ENCODE data around the gene CHD6.

The CHD6 gene

DNA sequence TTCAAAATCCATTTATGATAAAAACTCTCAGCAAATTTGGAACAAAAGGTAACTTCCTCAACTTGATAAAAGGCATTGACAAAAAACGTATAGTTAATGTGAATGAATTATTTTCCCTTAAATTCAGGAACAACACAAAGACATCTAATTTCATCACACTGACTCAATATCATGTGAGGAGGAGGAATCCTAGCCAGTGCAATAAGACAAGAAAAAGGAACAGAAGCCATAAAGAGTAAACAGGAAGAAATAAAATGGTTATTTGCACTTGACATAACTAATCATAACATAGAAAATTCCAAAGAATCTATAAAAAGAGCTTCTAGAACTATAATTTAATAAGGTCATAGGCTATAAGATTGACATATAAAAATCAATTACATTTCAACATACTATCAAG, 31.4 kb downstream of the CHD6 start:
- DNase-seq = no peak

DNA sequence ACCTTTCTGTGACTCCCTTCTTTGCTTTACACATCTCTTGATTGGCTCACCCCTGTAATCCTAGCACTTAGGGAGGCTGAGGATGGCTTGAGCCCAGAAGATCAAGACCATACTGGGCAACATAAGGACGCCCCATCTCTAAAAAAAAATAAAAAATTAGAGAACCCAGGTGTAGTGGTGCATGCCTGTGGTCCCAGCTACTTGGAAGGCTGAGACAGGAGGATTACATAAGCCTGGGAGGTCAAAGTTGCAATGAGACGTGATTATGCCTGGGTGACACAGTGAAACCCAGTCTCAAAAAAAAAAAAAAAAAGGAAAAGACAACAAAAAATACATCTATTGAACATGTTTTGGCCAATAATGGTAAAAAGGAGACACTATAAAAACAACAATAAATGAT, 37.8 kb downstream of the CHD6 start:
- no peak for DNase-seq

- DNase-seq = no peak
These were observed 40.8 kb downstream of the CHD6 start for GRCh38 chr20:41577129-41578009.

- no peak for DNase-seq
These were observed 42.8 kb downstream of the CHD6 start for GRCh38 chr20:41575412-41575811.

GRCh38 chr20:41574802-41575389, 43.3 kb downstream of the CHD6 start:
- no peak for DNase-seq

DNA sequence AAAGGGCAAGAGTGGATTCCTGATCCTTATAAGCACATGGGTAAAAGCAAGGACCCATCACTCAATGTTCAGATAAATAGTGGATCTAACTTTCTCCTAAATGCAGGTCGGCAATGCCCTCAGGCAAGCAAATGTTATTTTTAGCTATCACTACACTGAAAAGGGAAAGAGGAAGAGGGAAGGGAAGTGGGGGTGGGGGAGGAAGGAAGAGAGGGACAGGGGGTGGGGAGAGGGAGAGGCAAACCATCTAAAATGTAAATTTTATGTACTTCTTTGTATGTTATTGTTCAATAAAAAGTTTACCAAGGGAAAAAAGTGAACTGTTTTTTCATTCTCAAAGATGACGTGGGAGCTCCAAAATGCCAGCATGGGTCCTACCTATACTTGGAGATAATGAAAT, 44.2 kb downstream of the CHD6 start:
- DNase-seq = no peak

DNA sequence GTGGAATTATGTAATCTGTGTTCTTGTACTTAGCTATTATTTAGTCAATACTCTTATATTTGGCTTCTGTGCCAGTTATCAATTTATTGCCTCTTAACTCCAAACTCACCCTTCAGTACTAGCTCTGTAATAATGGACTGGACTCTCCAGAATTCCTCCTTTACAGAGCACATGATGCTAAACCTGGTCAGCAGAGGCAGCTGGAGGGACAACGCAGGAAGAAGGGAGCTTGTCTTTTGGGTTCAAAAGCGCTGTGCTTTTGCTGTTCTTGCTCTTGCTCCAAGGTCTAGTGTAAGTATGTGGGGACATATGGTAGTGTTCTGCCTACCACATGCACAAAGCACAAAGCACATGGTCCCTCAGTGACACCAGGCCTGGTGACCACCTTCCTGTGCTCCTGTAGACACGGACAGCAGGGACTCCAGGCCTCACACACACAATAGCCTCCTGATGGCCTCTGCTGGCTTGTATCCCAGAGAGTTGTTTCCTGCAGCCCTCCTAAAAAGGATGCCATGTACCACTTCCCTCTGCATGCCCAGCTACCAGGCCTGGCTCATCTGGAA, 46.1 kb downstream of the CHD6 start:
- DNase-seq = no peak

GRCh38 chr20:41571006-41571405, 47.2 kb downstream of the CHD6 start:
- DNase-seq = no peak

- DNase-seq = no peak
These were observed 47.6 kb downstream of the CHD6 start for GRCh38 chr20:41570557-41570956.

DNA sequence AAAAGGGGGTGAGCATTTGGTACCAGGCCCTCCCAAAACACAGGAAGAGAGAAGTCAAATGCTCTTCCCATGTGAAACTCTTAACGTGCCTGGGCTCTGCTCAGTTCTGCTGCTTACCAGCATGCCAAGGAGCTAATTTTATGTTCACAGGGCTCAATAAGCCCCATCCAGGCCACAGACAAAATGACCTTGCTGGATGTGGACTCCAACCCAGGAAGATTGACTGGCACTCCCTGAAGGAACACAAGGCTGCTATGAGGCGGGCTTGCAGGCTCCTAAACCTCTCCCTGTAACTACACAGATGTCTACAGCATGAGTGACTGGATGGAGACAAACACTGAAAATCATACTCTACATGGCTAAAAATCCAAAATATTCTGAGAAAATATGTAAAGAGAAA, 50.6 kb downstream of the CHD6 start:
- no peak for DNase-seq

DNA sequence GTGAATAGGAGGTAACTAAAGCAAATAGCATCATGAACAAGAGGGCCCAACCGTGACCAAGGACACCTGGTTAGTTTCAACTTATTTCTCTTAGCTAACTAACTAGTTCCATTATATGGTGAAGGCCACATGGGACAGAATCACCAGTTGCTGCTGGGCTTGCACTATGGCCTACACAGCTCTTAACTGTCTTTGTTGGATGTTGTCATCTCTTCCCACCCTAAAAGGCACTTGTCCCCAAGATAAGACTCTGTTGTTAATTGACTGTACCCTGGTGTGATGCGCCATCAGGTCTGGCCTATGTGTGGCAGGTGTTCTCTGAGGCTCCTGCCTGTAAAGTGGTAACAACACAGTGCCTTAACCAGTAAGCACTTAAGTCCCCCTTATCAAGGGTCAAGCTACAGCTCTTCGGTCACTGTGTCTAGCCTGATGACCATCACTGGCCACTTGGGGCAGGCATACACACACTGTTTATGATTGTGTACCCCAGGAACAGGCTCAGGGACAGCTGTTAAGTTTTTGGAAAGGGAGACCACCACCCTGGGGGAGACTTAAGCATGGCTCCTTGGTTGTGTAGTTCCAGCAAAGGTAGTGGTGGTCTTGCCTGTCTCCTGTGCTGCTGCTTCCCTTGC, 51.2 kb downstream of the CHD6 start:
- no peak for DNase-seq

DNA sequence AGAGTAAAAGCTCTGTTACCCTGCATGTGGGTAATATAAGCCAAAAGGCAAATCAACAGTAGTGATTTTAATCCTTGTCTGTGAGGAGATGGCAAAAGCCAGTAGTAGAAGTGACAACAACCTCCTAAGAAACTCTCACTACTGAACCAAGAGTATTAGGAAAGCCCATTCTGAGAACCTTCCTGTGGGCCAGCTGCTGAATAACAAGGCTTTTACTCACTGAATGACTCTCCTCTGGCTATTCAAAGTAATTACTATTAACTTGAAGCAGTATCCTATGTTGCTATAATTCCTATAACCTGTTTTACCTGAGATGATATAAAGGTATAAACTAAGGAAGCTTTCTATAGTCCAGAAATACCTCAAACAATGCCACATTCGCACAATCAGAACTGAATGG, 55.1 kb downstream of the CHD6 start:
- DNase-seq = no peak

DNA sequence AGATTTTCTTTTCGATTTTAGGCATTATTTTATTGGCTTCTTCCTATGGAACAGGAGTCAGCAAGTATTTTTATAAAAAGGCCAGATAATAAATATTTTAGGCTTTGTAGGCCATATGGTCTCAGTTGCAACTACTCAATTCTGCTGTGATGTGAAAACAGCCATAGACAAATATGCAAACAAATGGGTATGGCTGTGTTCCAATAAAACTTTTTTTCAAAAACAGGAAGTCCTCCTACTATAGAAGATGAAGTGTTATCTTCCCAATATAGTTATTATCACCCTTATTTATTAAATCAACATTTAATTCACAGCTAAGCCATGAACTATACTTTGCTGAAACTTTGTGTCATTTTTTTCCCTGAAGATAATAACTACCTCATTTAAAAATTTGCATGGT, 57.2 kb downstream of the CHD6 start:
- no peak for DNase-seq

GRCh38 chr20:41559658-41560057, 58.5 kb downstream of the CHD6 start:
- DNase-seq = no peak

GRCh38 chr20:41553142-41553879, 64.9 kb downstream of the CHD6 start:
- no peak for DNase-seq

DNA sequence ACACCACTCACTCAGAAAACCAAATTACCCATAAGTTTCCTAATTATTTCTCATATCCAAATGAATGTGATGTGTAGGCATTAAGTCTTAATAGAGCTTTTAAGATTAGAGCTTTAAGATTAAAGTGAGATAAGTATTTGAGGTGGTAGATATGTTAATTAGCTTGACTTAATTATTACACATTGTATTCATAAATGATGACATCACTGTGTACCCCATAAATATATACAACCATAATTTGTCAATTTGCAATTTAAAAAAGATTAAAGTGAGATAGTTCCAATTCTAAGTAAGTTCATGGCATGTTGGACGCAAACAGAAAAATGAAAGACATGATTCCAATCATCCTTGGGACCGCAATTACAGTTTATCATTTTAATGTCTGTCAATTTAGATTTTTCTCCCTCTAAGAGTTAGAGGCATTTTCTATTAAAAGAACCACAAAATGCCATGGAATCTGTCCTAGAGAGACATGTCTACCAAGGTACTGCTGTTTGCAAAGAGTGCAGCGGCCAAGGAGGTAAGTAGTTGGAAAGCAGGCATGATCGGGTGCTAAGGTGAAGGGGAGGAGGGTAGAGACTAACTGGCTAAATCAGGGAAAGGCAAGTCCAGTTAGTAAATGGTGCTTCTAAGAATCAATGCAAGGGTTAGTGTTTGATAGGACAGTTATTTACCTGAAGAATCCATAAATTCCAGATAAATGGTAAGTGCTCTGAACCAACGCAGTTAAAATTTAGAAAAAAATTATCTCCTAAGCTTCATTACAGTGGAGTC, 65.7 kb downstream of the CHD6 start:
- DNase-seq = no peak

DNA sequence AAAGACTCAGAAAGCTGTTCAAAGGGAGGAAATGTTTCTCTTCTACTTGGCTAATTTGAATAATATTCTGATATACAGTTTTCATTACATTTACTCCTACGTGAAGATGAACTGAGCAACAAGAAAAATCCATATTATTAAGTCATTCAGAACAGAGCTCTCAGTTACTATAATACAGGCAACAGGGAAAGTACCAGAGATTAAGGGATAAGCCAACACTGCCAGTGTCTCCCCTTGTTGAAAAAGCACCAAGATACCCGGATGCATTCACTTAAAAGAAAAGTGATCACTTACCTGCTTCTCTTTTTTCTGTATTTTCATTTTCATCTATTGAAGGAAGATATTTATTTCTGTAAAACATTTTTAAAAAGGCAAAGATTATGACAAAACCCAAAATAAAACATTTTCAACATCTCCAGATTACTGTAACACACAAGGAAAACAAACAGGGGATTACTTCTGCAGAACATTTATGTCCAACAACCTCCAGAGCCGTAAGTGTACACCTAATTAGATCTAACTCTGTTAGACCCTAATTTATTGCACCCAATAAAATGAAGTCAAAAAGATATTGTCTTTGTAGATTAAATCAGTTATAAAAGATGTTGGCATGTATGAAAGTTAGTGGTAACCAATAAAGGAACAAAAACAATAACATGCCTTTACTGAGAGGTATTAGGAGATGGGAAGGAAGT, 67.0 kb downstream of the CHD6 start:
- no peak for DNase-seq

- DNase-seq = no peak
These were observed 71.0 kb downstream of the CHD6 start for GRCh38 chr20:41547221-41547620.

- DNase-seq = no peak
These were observed 71.6 kb downstream of the CHD6 start for GRCh38 chr20:41546535-41546934.

GRCh38 chr20:41544472-41544871, 73.7 kb downstream of the CHD6 start:
- no peak for DNase-seq

DNA sequence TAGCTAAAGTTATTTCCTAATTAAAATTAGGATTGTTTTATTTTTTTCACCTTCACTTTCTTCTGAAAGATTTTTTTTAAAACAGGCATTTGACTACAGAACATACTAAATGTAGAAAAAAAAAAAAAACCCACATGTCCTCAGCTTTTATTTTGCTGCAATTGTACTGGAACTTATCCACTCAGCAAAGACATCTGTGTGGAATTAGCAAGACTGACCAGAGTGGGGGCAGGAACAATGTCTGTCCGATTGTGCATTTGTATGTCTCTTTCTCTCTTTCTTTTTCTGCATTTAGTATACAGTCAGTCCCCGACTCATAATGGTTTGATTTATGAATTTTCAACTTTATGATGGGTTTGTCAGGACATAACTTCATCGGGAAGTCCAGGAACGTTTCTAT, 77.3 kb downstream of the CHD6 start:
- no peak for DNase-seq

GRCh38 chr20:41540459-41540858, 77.7 kb downstream of the CHD6 start:
- DNase-seq = no peak
